Osteocyte (in vitro differentiated cells): ENCODE results near the gene MTF1. TPM values are rescaled to one million over a fixed set of nuclear protein-coding genes. Genes with fewer than 3 reads are reported as not detected.
A peak's percentile ranks its signal among the peaks of the same experiment; 100 is the strongest.

ENCODE experiments used
- DNase-seq: peaks from one replicate; pipeline ENCODE4 v3.0.0; 2021; ENCODE audit warnings: mixed read lengths; ENCODE audit not compliant: unreplicated experiment; ENCODE audit errors: extremely low spot score
- H3K27ac Mint-ChIP-seq: one replicate; pipeline ENCODE4 v1.8.0; 2021; ENCODE audit warnings: mild to moderate bottlenecking, mixed read lengths; ENCODE audit not compliant: unreplicated experiment
- H3K27me3 Mint-ChIP-seq: one replicate; pipeline ENCODE4 v1.8.0; 2021; ENCODE audit warnings: mixed read lengths; ENCODE audit not compliant: unreplicated experiment
- H3K36me3 Mint-ChIP-seq: one replicate; pipeline ENCODE4 v1.8.0; 2021; ENCODE audit warnings: mixed read lengths; ENCODE audit not compliant: unreplicated experiment
- H3K4me1 Mint-ChIP-seq: one replicate; pipeline ENCODE4 v1.8.0; 2021; ENCODE audit warnings: mixed read lengths; ENCODE audit not compliant: unreplicated experiment
- H3K4me3 Mint-ChIP-seq: one replicate; pipeline ENCODE4 v1.8.0; 2021; ENCODE audit warnings: mild to moderate bottlenecking, moderate library complexity, mixed read lengths; ENCODE audit not compliant: unreplicated experiment
- H3K9me3 Mint-ChIP-seq: one replicate; pipeline ENCODE4 v1.8.0; 2021; ENCODE audit warnings: mixed read lengths; ENCODE audit not compliant: unreplicated experiment
- CTCF ChIP-seq: fragments of 200-600 bp; sonication (generic); IDR thresholded peaks from 2 replicates; pipeline ENCODE4 v1.5.0; 2021; ENCODE audit warnings: antibody characterized with exemption, mild to moderate bottlenecking, moderate library complexity
- total RNA-seq: library from RNA; stranded (reverse); gene quantifications from 2 replicates; pipeline ENCODE4 v1.2.1, GENCODE V29; 2021

The MTF1 gene
- total RNA-seq, 1 donor from 2014 or later: 16.9 TPM

- Mint-ChIP-seq H3K27me3 (no peaks in the 10 kb centered on the region), H3K27ac (no peak overlapping the region), H3K36me3 (peaks cover 41% of the 10 kb centered on the region)
Measured at GRCh38 chr1:37866491-37866890, 7.1 kb upstream of the MTF1 start.

GRCh38 chr1:37865348-37866120 is 6.1 kb upstream of the MTF1 start:
- DNase-seq: no peak
- no peak for TF ChIP-seq CTCF
- H3K4me3 Mint-ChIP-seq: no peak overlapping the region
- H3K36me3 Mint-ChIP-seq: peaks cover 39% of the 10 kb centered on the region
- H3K27ac Mint-ChIP-seq: no peak overlapping the region
- H3K9me3 Mint-ChIP-seq: no peaks in the 10 kb centered on the region
- no peaks in the 10 kb centered on the region for H3K27me3 Mint-ChIP-seq
- H3K4me1 Mint-ChIP-seq: peaks cover 2% of the 10 kb centered on the region

More at GRCh38 chr1:37866491-37866890, 7.1 kb upstream of the MTF1 start:
- TF ChIP-seq CTCF: no peak
- DNase-seq: no peak
- no peaks in the 10 kb centered on the region for H3K4me1 Mint-ChIP-seq
- H3K9me3 Mint-ChIP-seq: no peaks in the 10 kb centered on the region
- no peak overlapping the region for H3K4me3 Mint-ChIP-seq

GRCh38 chr1:37862330-37862729 is 2.9 kb upstream of the MTF1 start:
- Mint-ChIP-seq H3K27me3 (no peaks in the 10 kb centered on the region), H3K4me3 (no peak overlapping the region), H3K27ac (no peak overlapping the region)

GRCh38 chr1:37861151-37861550 is 1.8 kb upstream of the MTF1 start:
- H3K27me3 Mint-ChIP-seq: no peaks in the 10 kb centered on the region
- no peak for DNase-seq
- peaks cover 26% of the 10 kb centered on the region for H3K36me3 Mint-ChIP-seq
- no peak overlapping the region for H3K27ac Mint-ChIP-seq
- TF ChIP-seq CTCF: no peak
- H3K4me3 Mint-ChIP-seq: no peak overlapping the region
- H3K9me3 Mint-ChIP-seq: no peaks in the 10 kb centered on the region
- peaks cover 23% of the 10 kb centered on the region for H3K4me1 Mint-ChIP-seq

More at GRCh38 chr1:37862330-37862729, 2.9 kb upstream of the MTF1 start:
- DNase-seq: no peak
- Mint-ChIP-seq H3K4me1 (peaks cover 19% of the 10 kb centered on the region), H3K9me3 (no peaks in the 10 kb centered on the region), H3K36me3 (peaks cover 28% of the 10 kb centered on the region)
- TF ChIP-seq CTCF: no peak

- Mint-ChIP-seq H3K27ac (peak overlapping the region; percentile 91), H3K9me3 (no peaks in the 10 kb centered on the region), H3K36me3 (peaks cover 23% of the 10 kb centered on the region), H3K27me3 (no peaks in the 10 kb centered on the region), H3K4me3 (peak overlapping the region; percentile 91), H3K4me1 (peaks cover 23% of the 10 kb centered on the region)
- DNase-seq: no peak
- TF ChIP-seq CTCF: no peak
Measured at GRCh38 chr1:37860346-37860666, 914 bp upstream of the MTF1 start.
